Common myeloid progenitor, CD34-positive (primary cell): ENCODE results near the gene THRB.

Source experiments
- CTCF ChIA-PET: fragments of 350-600 bp; sonication (Branson Sonifier 250); formaldehyde crosslinking; loops from one replicate; lab custom pipeline; 2021; ENCODE audit warnings: antibody characterized with exemption; lab: Charles Lee
- POLR2A ChIA-PET: fragments of 350-600 bp; sonication (Branson Sonifier 250); formaldehyde crosslinking; loops from one replicate; lab custom pipeline; 2021; ENCODE audit warnings: antibody characterized with exemption; lab: Charles Lee
- DNase-seq, 3 donors: peaks; one replicate each; pipeline versions ENCODE4 v3.0.0 to v3.0.0-alpha.2; 2013
- H3K27ac ChIP-seq, 2 experiments: 1 replicate in 1 of 2; 2 replicates in 1 of 2; pipeline ENCODE4 v1.7.0; 2013; ENCODE audit warnings: inconsistent platforms in 2 of 2, low read length in 2 of 2, mild to moderate bottlenecking in 2 of 2, low read depth in 1 of 2, moderate library complexity in 1 of 2; ENCODE audit not compliant: severe bottlenecking in 2 of 2, insufficient read depth in 1 of 2, poor library complexity in 1 of 2
- H3K27me3 ChIP-seq, 5 experiments: replicated peaks in 2 of 5; 1 replicate in 3 of 5; 2 replicates in 2 of 5; pipeline versions ENCODE4 v1.6.1 to v1.7.0; 2013; ENCODE audit warnings: low read length in 4 of 5, mild to moderate bottlenecking in 2 of 5, moderate library complexity in 2 of 5, inconsistent platforms in 1 of 5; ENCODE audit not compliant: insufficient read depth in 5 of 5, control insufficient read depth in 4 of 5
- H3K36me3 ChIP-seq, 4 experiments: 1 replicate in 2 of 4; 2 replicates in 2 of 4; pipeline versions ENCODE4 v1.6.1 to v1.7.0; 2013; ENCODE audit warnings: low read length in 3 of 4, control low read depth in 1 of 4, mild to moderate bottlenecking in 1 of 4; ENCODE audit not compliant: control insufficient read depth in 4 of 4, insufficient read depth in 4 of 4
- H3K4me1 ChIP-seq, 4 experiments: 1 replicate in 3 of 4; 2 replicates in 1 of 4; pipeline versions ENCODE4 v1.6.1 to v1.7.1; 2013; ENCODE audit warnings: low read length in 3 of 4, mild to moderate bottlenecking in 3 of 4, control low read depth in 1 of 4, inconsistent platforms in 1 of 4, moderate library complexity in 1 of 4; ENCODE audit not compliant: control insufficient read depth in 4 of 4, insufficient read depth in 4 of 4; ENCODE audit errors: control extremely low read depth in 1 of 4
- H3K4me3 ChIP-seq, 7 experiments: 1 replicate in 4 of 7; 2 replicates in 3 of 7; pipeline versions ENCODE4 v1.5.1 to v1.7.0; 2013; ENCODE audit warnings: mild to moderate bottlenecking in 7 of 7, low read length in 6 of 7, moderate library complexity in 6 of 7, inconsistent platforms in 2 of 7, low read depth in 2 of 7, control low read depth in 1 of 7; ENCODE audit not compliant: insufficient read depth in 4 of 7, control insufficient read depth in 1 of 7; ENCODE audit errors: extremely low read depth in 1 of 7
- H3K9me3 ChIP-seq, 5 experiments: 1 replicate in 4 of 5; 2 replicates in 1 of 5; pipeline versions ENCODE4 v1.6.1 to v1.7.1; 2013; ENCODE audit warnings: low read length in 4 of 5, mild to moderate bottlenecking in 2 of 5, inconsistent platforms in 1 of 5, low read depth in 1 of 5, moderate library complexity in 1 of 5; ENCODE audit not compliant: control insufficient read depth in 4 of 5, insufficient read depth in 2 of 5; ENCODE audit errors: control extremely low read depth in 1 of 5
- WGBS: methylation state at CpG from one replicate; pipeline ENCODE4 v1.1.5; 2013; ENCODE audit not compliant: insufficient coverage; 5-methylcytosine and 5-hydroxymethylcytosine counted together

Gene THRB

GRCh38 chr3:24482096-24482705 lies 12.4 kb downstream of the THRB start:
- no peak overlapping the region for H3K27ac ChIP-seq
- WGBS, result 100% methylated on average over 1 of the region's 3 CpGs
- POLR2A ChIA-PET, result no interaction called here

GRCh38 chr3:24481193-24481592 lies 13.5 kb downstream of the THRB start:
- peaks cover 0 to 12% (median 5%) of the 10 kb centered on the region in 4 experiments for H3K4me1 ChIP-seq
- no peaks in the 10 kb centered on the region for H3K9me3 ChIP-seq
- no peak for DNase-seq
- H3K4me3 ChIP-seq, result no peak overlapping the region
- CTCF ChIA-PET, result no interaction called here
- POLR2A ChIA-PET, result no interaction called here
- no peaks in the 10 kb centered on the region for H3K27me3 ChIP-seq
- H3K36me3 ChIP-seq, result no peaks in the 10 kb centered on the region
- H3K27ac ChIP-seq, result no peak overlapping the region
- WGBS, result no CpG with 5 or more reads among the region's 5 CpGs

More at GRCh38 chr3:24482096-24482705, 12.4 kb downstream of the THRB start:
- peaks cover 0 to 12% (median 5%) of the 10 kb centered on the region in 4 experiments for H3K4me1 ChIP-seq
- no peak overlapping the region for H3K4me3 ChIP-seq
- no peaks in the 10 kb centered on the region for H3K36me3 ChIP-seq
- H3K27me3 ChIP-seq, result no peaks in the 10 kb centered on the region
- H3K9me3 ChIP-seq, result no peaks in the 10 kb centered on the region
- CTCF ChIA-PET, result no interaction called here
- DNase-seq, result no peak

- DNase-seq, result no peak
- H3K27me3 ChIP-seq, result no peaks in the 10 kb centered on the region
- no peaks in the 10 kb centered on the region for H3K36me3 ChIP-seq
- no peak overlapping the region for H3K27ac ChIP-seq
- H3K4me3 ChIP-seq, result no peak overlapping the region
- ChIA-PET CTCF (no interaction called here), POLR2A (no interaction called here)
- peaks cover 0 to 12% (median 5%) of the 10 kb centered on the region in 4 experiments for H3K4me1 ChIP-seq
- H3K9me3 ChIP-seq, result no peaks in the 10 kb centered on the region
These were observed 14.2 kb downstream of the THRB start for GRCh38 chr3:24480497-24480896.

- Histone ChIP-seq H3K4me1 (peaks cover 0 to 12% (median 4%) of the 10 kb centered on the region in 4 experiments), H3K9me3 (no peaks in the 10 kb centered on the region), H3K27ac (no peak overlapping the region), H3K27me3 (no peaks in the 10 kb centered on the region), H3K4me3 (no peak overlapping the region), H3K36me3 (no peaks in the 10 kb centered on the region)
- no peak for DNase-seq
- ChIA-PET CTCF (interaction anchor here (1.0 to 1.4 kb wide), 2 partner anchors 10 to 120 kb away, joined by 3 read pairs; no protein-coding TSS in a partner anchor), POLR2A (no interaction called here)
These were observed 14.8 kb downstream of the THRB start for GRCh38 chr3:24479816-24480215.

- Histone ChIP-seq H3K4me1 (peaks cover 0 to 6% (median 2%) of the 10 kb centered on the region in 4 experiments), H3K9me3 (no peaks in the 10 kb centered on the region), H3K36me3 (no peaks in the 10 kb centered on the region), H3K4me3 (no peak overlapping the region), H3K27me3 (no peaks in the 10 kb centered on the region), H3K27ac (no peak overlapping the region)
- ChIA-PET CTCF (interaction anchor here (1.1 to 1.7 kb wide), 2 partner anchors 20 to 203 kb away, joined by 3 to 5 read pairs; no protein-coding TSS in a partner anchor), POLR2A (no interaction called here)
- DNase-seq, result no peak
- 90% methylated on average over 2 of the region's 3 CpGs for WGBS
These were observed 17.6 kb downstream of the THRB start for GRCh38 chr3:24476871-24477656.

GRCh38 chr3:24475925-24476324 lies 18.7 kb downstream of the THRB start:
- Histone ChIP-seq H3K27ac (no peak overlapping the region), H3K36me3 (no peaks in the 10 kb centered on the region), H3K9me3 (no peaks in the 10 kb centered on the region), H3K4me3 (no peak overlapping the region), H3K27me3 (no peaks in the 10 kb centered on the region), H3K4me1 (peaks cover 0 to 6% (median 2%) of the 10 kb centered on the region in 4 experiments)
- DNase-seq, result no peak
- WGBS, result 87% methylated on average over 1 of the region's 1 CpG
- CTCF ChIA-PET, result no interaction called here
- POLR2A ChIA-PET, result no interaction called here

- 80% methylated on average over 2 of the region's 4 CpGs for WGBS
- no peak overlapping the region for H3K27ac ChIP-seq
- ChIA-PET CTCF (no interaction called here), POLR2A (no interaction called here)
- H3K4me1 ChIP-seq, result no peaks in the 10 kb centered on the region
- H3K27me3 ChIP-seq, result no peaks in the 10 kb centered on the region
- no peaks in the 10 kb centered on the region for H3K36me3 ChIP-seq
- no peak for DNase-seq
- no peak overlapping the region for H3K4me3 ChIP-seq
- H3K9me3 ChIP-seq, result no peaks in the 10 kb centered on the region
These were observed 19.8 kb downstream of the THRB start for GRCh38 chr3:24474862-24475261.
